Esophagus squamous epithelium (tissue), 5 donors: ENCODE results near the gene SMYD3. TPM values are rescaled to one million over a fixed set of nuclear protein-coding genes. Genes with fewer than 3 reads are reported as not detected.
A peak's percentile ranks its signal among the peaks of the same experiment; 100 is the strongest.
"Not testable (repeated sequence)": the region's sequence is repeated elsewhere in the genome, so short reads cannot be mapped to it uniquely, and the experiment has no call there.

ENCODE experiments used
- DNase-seq: peaks from one replicate; lab custom pipeline; 2025; lab: John Stamatoyannopoulos, UW
- H3K27ac ChIP-seq, 4 donors: fragments of 200-600 bp; sonication (generic); one replicate each; pipeline ENCODE4 v1.5.1; 2016 to 2019; ENCODE audit warnings: mild to moderate bottlenecking in 1 of 4
- H3K27me3 ChIP-seq, 4 donors: fragments of 200-600 bp; sonication (generic); 1 replicate in 3 of 4; 2 replicates in 1 of 4; pipeline versions ENCODE4 v1.5.1 to v1.6.0; 2017 to 2021; ENCODE audit warnings: antibody characterized with exemption in 1 of 4
- H3K36me3 ChIP-seq, 3 donors: fragments of 200-600 bp; sonication (generic); one replicate each; pipeline ENCODE4 v1.5.1; 2016 to 2019
- H3K4me1 ChIP-seq, 3 donors: fragments of 200-600 bp; sonication (generic); one replicate each; pipeline ENCODE4 v1.5.1; 2017 to 2019
- H3K4me3 ChIP-seq, 4 donors: fragments of 200-600 bp; sonication (generic); 1 replicate in 3 of 4; 2 replicates in 1 of 4; pipeline ENCODE4 v1.5.1; 2016 to 2019; ENCODE audit warnings: mild to moderate bottlenecking in 2 of 4, moderate library complexity in 1 of 4
- H3K9me3 ChIP-seq, 3 donors: fragments of 200-600 bp; sonication (generic); one replicate each; pipeline ENCODE4 v1.5.1; 2016 to 2019
- POLR2A ChIP-seq, 4 donors: fragments of 450-650 bp; IDR thresholded peaks; one replicate each; pipeline ENCODE4 v1.6.1; 2017; ENCODE audit warnings: antibody characterized with exemption in 4 of 4, mild to moderate bottlenecking in 4 of 4, moderate library complexity in 3 of 4
- WGBS, 2 donors: methylation state at CpG; one replicate each; pipeline ENCODE4 v1.1.5; 2018; 5-methylcytosine and 5-hydroxymethylcytosine counted together
- intact Hi-C: fragments of 100-400 bp; cut with DNase I; formaldehyde crosslinking; loops from one replicate; pipeline ENCODE4 v1.15.0; 2022
- total RNA-seq, 4 donors: library from RNA; depleted of rRNA; stranded (reverse); fragments of >200 nt; gene quantifications; one replicate each; pipeline ENCODE4 v1.1.0, GENCODE V29; 2016
- TF ChIP-seq, protein P1 (sequence below), 6 experiments: fragments of 450-650 bp in 4 of 6; fragments of 200-600 bp in 2 of 6; sonication (generic) in 2 of 6; IDR thresholded peaks; one replicate each; pipeline ENCODE4 v1.5.1; 2016 to 2019; ENCODE audit warnings: antibody characterized with exemption in 6 of 6, mild to moderate bottlenecking in 4 of 6, moderate library complexity in 4 of 6
- donor health status: DM: yes; HTN: yes; CAD: no.

Gene SMYD3
- total RNA-seq, 4 donors from 2014 or later = 8.4 to 15.8 (median 11.5) TPM

GRCh38 chr1:245948786-245949185 is 558.3 kb downstream of the SMYD3 start:
- intact Hi-C loops = no loop called here
- H3K27ac ChIP-seq = no peak overlapping the region
- peaks cover 0 to 9% (median 2%) of the 10 kb centered on the region in 3 donors for H3K4me1 ChIP-seq
- 83 to 90% methylated on average over 1 to 2 of the region's 7 CpGs for WGBS, 2 donors
- H3K4me3 ChIP-seq = no peak overlapping the region
- DNase-seq = no peak
- H3K9me3 ChIP-seq = no peaks in the 10 kb centered on the region
- TF ChIP-seq, protein P1, sequence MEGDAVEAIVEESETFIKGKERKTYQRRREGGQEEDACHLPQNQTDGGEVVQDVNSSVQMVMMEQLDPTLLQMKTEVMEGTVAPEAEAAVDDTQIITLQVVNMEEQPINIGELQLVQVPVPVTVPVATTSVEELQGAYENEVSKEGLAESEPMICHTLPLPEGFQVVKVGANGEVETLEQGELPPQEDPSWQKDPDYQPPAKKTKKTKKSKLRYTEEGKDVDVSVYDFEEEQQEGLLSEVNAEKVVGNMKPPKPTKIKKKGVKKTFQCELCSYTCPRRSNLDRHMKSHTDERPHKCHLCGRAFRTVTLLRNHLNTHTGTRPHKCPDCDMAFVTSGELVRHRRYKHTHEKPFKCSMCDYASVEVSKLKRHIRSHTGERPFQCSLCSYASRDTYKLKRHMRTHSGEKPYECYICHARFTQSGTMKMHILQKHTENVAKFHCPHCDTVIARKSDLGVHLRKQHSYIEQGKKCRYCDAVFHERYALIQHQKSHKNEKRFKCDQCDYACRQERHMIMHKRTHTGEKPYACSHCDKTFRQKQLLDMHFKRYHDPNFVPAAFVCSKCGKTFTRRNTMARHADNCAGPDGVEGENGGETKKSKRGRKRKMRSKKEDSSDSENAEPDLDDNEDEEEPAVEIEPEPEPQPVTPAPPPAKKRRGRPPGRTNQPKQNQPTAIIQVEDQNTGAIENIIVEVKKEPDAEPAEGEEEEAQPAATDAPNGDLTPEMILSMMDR (IDR thresholded peaks at IDR 0.05) = no peak
- TF ChIP-seq POLR2A (IDR thresholded peaks at IDR 0.05) = no peak
- no peaks in the 10 kb centered on the region for H3K27me3 ChIP-seq
- no peaks in the 10 kb centered on the region for H3K36me3 ChIP-seq

GRCh38 chr1:245946905-245947304 is 560.2 kb downstream of the SMYD3 start:
- peak overlapping the region in 3 of 4 donors; percentile 21 to 44 (median 26) for H3K27ac ChIP-seq
- TF ChIP-seq POLR2A (IDR thresholded peaks at IDR 0.05) = no peak
- TF ChIP-seq, protein P1 (IDR thresholded peaks at IDR 0.05) = no peak
- no peaks in the 10 kb centered on the region for H3K27me3 ChIP-seq
- no peaks in the 10 kb centered on the region for H3K36me3 ChIP-seq
- intact Hi-C loops = no loop called here
- H3K4me3 ChIP-seq = peak overlapping the region in 1 of 4 donors; percentile 41
- no peaks in the 10 kb centered on the region for H3K4me1 ChIP-seq
- 58 to 85% methylated on average over 9 to 10 of the region's 10 CpGs for whole genome bisulfite sequencing, 2 donors
- no peak for DNase-seq
- no peaks in the 10 kb centered on the region for H3K9me3 ChIP-seq

- intact Hi-C loops, H3K27ac ChIP-seq, H3K4me1 ChIP-seq, H3K9me3 ChIP-seq, DNase-seq, H3K36me3 ChIP-seq, H3K27me3 ChIP-seq, H3K4me3 ChIP-seq: not testable (repeated sequence)
- WGBS, 2 donors = 91 to 100% methylated on average over 1 of the region's 1 CpG
These were observed 561.9 kb downstream of the SMYD3 start for GRCh38 chr1:245945136-245945535.

GRCh38 chr1:245942856-245943255 is 564.2 kb downstream of the SMYD3 start:
- no peaks in the 10 kb centered on the region for H3K9me3 ChIP-seq
- intact Hi-C loops = no loop called here
- no peaks in the 10 kb centered on the region for H3K4me1 ChIP-seq
- no peaks in the 10 kb centered on the region for H3K27me3 ChIP-seq
- TF ChIP-seq, protein P1 (IDR thresholded peaks at IDR 0.05) = no peak
- TF ChIP-seq POLR2A (IDR thresholded peaks at IDR 0.05) = no peak
- DNase-seq = no peak
- 46 to 68% methylated on average over 3 of the region's 3 CpGs for WGBS, 2 donors
- no peaks in the 10 kb centered on the region for H3K36me3 ChIP-seq
- no peak overlapping the region for H3K4me3 ChIP-seq
- no peak overlapping the region for H3K27ac ChIP-seq

DNA sequence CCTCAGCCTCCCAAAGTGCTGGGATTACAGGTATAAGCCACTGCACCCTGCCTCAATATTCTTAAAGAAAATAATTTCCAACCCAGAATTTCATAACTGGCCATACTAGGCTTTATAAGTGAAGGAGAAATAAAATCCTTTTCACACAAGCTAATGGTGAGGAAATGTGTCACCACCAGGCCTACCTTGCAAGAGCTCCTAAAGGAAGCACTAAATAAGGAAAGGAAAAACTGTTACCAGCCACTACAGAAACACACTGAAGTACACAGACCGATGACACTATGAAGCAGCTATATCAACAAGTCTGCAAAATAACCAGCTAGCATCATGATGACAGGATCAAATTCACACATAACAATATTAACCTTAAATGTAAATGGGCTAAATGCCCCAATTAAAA is 565.3 kb downstream of the SMYD3 start:
- H3K27me3 ChIP-seq, DNase-seq, H3K36me3 ChIP-seq, H3K4me3 ChIP-seq, H3K4me1 ChIP-seq, H3K9me3 ChIP-seq, intact Hi-C loops, H3K27ac ChIP-seq: not testable (repeated sequence)
- WGBS, 2 donors = 64 to 93% methylated on average over 1 of the region's 1 CpG

DNA sequence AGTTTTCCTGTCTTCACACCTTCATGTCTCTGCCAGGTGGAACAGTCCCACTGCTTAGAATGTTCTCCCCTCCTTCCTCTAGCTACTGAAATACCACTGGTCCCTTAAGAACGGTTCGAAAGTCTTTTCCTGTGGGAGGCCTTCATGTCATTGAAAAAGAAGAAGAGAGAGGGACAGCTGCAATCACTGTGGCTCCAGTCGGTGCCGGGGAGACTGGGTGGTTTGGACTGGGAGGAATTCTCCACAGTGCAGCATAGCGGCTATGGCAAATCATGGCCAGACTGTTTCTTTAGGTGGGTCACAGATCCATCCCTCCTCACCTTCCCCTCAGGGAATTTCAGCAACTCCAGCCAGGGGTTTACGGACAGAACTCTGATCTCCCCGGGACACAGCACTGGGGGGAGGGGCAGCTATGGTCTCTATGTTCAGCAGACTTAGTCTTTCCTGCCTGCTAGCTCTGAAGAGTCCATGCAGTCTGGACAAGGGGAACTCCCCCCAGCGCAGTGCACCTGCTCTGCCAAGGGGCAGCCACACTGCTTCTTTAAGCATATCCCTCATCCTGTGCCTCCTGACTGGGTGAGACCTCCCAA is 567.2 kb downstream of the SMYD3 start:
- Histone ChIP-seq H3K36me3 (no peaks in the 10 kb centered on the region), H3K27me3 (no peaks in the 10 kb centered on the region), H3K27ac (no peak overlapping the region), H3K9me3 (no peaks in the 10 kb centered on the region), H3K4me1 (no peaks in the 10 kb centered on the region), H3K4me3 (no peak overlapping the region)
- 80 to 92% methylated on average over 2 of the region's 8 CpGs for WGBS, 2 donors
- DNase-seq = no peak
- TF ChIP-seq, protein P1 (IDR thresholded peaks at IDR 0.05) = no peak
- no peak for TF ChIP-seq POLR2A (IDR thresholded peaks at IDR 0.05)
- intact Hi-C loops = no loop called here
